ENCODE measurements around the gene NR0B2. TPM values are rescaled to one million over a fixed set of nuclear protein-coding genes. Genes with fewer than 3 reads are reported as not detected.

Gene NR0B2
- total and polyA plus RNA-seq, 2 of the 13 experiments (the other 11 are each of a cell fraction or from before 2014, with no cell fraction given) = 72.5 to 133 TPM

DNA sequence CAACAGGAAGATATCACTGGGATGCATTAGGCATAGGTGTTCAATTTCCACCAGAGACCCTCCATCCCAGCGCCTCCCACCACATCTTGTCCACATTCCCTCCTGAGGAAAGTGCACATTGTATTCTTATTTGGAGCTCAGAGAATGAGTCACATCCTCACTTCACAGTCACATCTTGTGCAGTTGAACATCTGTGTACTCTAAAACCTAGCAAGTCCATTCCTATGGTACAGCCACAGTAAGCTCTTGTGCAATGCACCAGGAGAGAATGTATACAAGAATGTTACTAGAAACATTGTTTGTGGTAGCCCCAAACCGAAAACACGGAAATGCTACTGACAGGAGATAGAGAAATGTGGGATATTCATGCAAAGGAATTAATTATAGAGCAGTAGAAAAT, 48.1 kb upstream of the NR0B2 start (continued):
- TF ChIP-seq, protein P1, sequence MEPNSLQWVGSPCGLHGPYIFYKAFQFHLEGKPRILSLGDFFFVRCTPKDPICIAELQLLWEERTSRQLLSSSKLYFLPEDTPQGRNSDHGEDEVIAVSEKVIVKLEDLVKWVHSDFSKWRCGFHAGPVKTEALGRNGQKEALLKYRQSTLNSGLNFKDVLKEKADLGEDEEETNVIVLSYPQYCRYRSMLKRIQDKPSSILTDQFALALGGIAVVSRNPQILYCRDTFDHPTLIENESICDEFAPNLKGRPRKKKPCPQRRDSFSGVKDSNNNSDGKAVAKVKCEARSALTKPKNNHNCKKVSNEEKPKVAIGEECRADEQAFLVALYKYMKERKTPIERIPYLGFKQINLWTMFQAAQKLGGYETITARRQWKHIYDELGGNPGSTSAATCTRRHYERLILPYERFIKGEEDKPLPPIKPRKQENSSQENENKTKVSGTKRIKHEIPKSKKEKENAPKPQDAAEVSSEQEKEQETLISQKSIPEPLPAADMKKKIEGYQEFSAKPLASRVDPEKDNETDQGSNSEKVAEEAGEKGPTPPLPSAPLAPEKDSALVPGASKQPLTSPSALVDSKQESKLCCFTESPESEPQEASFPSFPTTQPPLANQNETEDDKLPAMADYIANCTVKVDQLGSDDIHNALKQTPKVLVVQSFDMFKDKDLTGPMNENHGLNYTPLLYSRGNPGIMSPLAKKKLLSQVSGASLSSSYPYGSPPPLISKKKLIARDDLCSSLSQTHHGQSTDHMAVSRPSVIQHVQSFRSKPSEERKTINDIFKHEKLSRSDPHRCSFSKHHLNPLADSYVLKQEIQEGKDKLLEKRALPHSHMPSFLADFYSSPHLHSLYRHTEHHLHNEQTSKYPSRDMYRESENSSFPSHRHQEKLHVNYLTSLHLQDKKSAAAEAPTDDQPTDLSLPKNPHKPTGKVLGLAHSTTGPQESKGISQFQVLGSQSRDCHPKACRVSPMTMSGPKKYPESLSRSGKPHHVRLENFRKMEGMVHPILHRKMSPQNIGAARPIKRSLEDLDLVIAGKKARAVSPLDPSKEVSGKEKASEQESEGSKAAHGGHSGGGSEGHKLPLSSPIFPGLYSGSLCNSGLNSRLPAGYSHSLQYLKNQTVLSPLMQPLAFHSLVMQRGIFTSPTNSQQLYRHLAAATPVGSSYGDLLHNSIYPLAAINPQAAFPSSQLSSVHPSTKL (CRISPR knock-in tag; IDR thresholded peaks at IDR 0.05) = peak; percentile 93
- TF ChIP-seq ZNF256 (CRISPR knock-in tag; conservative IDR thresholded peaks at IDR 0.05) (no peak), REXO4 (CRISPR knock-in tag; IDR thresholded peaks at IDR 0.05; ENCODE audit: borderline replicate concordance) (no peak), ZNF446 (CRISPR knock-in tag; IDR thresholded peaks at IDR 0.05) (no peak), MAFF (IDR thresholded peaks at IDR 0.05; ENCODE audit: low read depth, low read length) (no peak), ZC3H13 (CRISPR knock-in tag; IDR thresholded peaks at IDR 0.05) (no peak), ZNF7 (CRISPR knock-in tag; IDR thresholded peaks at IDR 0.05) (no peak), MIER3 (CRISPR knock-in tag; IDR thresholded peaks at IDR 0.05; ENCODE audit: borderline replicate concordance) (peak; percentile 75; the same call in 1 of the 2 replicates), CAMTA2 (CRISPR knock-in tag; IDR thresholded peaks at IDR 0.05; ENCODE audit: borderline replicate concordance) (no peak), CCDC6 (CRISPR knock-in tag; IDR thresholded peaks at IDR 0.05) (no peak), TRIM24 (CRISPR knock-in tag; IDR thresholded peaks at IDR 0.05) (no peak), SMARCC2 (IDR thresholded peaks at IDR 0.05) (no peak), NFIC (IDR thresholded peaks at IDR 0.05; ENCODE audit: low read length) (peak; percentile 28; the same call in 1 of the 2 replicates), NFYC (CRISPR knock-in tag; IDR thresholded peaks at IDR 0.05) (no peak), TMF1 (CRISPR knock-in tag; IDR thresholded peaks at IDR 0.05; ENCODE audit: low read depth) (no peak), KDM5B (CRISPR knock-in tag; IDR thresholded peaks at IDR 0.05; ENCODE audit: borderline replicate concordance) (no peak), SALL1 (CRISPR knock-in tag; IDR thresholded peaks at IDR 0.05) (peak; percentile 50; the same call in 1 of the 2 replicates), SMAD1 (CRISPR knock-in tag; IDR thresholded peaks at IDR 0.05; ENCODE audit: borderline replicate concordance, low read depth) (no peak), FOXJ3 (CRISPR knock-in tag; IDR thresholded peaks at IDR 0.05; ENCODE audit: borderline replicate concordance) (no peak)
- TF ChIP-seq, protein P2, sequence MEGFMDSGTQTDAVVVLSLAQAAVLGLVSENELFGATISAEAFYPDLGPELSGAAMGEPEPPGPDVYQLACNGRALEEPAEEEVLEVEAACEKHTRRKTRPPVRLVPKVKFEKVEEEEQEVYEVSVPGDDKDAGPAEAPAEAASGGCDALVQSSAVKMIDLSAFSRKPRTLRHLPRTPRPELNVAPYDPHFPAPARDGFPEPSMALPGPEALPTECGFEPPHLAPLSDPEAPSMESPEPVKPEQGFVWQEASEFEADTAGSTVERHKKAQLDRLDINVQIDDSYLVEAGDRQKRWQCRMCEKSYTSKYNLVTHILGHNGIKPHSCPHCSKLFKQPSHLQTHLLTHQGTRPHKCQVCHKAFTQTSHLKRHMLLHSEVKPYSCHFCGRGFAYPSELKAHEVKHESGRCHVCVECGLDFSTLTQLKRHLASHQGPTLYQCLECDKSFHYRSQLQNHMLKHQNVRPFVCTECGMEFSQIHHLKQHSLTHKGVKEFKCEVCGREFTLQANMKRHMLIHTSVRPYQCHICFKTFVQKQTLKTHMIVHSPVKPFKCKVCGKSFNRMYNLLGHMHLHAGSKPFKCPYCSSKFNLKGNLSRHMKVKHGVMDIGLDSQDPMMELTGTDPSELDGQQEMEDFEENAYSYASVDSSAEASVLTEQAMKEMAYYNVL (CRISPR knock-in tag; IDR thresholded peaks at IDR 0.05; ENCODE audit: borderline replicate concordance) = peak; percentile 80; the same call in 1 of the 2 replicates
- TF ChIP-seq, protein P3, sequence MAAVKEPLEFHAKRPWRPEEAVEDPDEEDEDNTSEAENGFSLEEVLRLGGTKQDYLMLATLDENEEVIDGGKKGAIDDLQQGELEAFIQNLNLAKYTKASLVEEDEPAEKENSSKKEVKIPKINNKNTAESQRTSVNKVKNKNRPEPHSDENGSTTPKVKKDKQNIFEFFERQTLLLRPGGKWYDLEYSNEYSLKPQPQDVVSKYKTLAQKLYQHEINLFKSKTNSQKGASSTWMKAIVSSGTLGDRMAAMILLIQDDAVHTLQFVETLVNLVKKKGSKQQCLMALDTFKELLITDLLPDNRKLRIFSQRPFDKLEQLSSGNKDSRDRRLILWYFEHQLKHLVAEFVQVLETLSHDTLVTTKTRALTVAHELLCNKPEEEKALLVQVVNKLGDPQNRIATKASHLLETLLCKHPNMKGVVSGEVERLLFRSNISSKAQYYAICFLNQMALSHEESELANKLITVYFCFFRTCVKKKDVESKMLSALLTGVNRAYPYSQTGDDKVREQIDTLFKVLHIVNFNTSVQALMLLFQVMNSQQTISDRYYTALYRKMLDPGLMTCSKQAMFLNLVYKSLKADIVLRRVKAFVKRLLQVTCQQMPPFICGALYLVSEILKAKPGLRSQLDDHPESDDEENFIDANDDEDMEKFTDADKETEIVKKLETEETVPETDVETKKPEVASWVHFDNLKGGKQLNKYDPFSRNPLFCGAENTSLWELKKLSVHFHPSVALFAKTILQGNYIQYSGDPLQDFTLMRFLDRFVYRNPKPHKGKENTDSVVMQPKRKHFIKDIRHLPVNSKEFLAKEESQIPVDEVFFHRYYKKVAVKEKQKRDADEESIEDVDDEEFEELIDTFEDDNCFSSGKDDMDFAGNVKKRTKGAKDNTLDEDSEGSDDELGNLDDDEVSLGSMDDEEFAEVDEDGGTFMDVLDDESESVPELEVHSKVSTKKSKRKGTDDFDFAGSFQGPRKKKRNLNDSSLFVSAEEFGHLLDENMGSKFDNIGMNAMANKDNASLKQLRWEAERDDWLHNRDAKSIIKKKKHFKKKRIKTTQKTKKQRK (IDR thresholded peaks at IDR 0.05; ENCODE audit: low read length) = no peak
- TF ChIP-seq, protein P4, sequence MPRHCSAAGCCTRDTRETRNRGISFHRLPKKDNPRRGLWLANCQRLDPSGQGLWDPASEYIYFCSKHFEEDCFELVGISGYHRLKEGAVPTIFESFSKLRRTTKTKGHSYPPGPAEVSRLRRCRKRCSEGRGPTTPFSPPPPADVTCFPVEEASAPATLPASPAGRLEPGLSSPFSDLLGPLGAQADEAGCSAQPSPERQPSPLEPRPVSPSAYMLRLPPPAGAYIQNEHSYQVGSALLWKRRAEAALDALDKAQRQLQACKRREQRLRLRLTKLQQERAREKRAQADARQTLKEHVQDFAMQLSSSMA (CRISPR knock-in tag; IDR thresholded peaks at IDR 0.05) = no peak

Measured in HepG2 (cell line).